AG09309 (cell line): ENCODE data around the gene RTN4R.
"Not testable (repeated sequence)": the region's sequence is repeated elsewhere in the genome, so short reads cannot be mapped to it uniquely, and the experiment has no call there.

Source experiments
- DNase-seq: peaks from one replicate; pipeline ENCODE4 v3.0.0-alpha.2; 2010; ENCODE audit warnings: low read depth
- H3K4me3 ChIP-seq: 2 replicates; pipeline ENCODE4 v1.5.1; 2011; ENCODE audit warnings: mild to moderate bottlenecking, low read depth, low read length, moderate library complexity; ENCODE audit not compliant: control insufficient read depth
- TF ChIP-seq, protein P1 (sequence below): IDR thresholded peaks from 2 replicates; pipeline ENCODE4 v1.5.1; 2011; ENCODE audit warnings: mild to moderate bottlenecking, low read depth, low read length, inconsistent platforms; ENCODE audit not compliant: insufficient read depth, control insufficient read depth; ENCODE audit errors: missing control alignments

The RTN4R gene

DNA sequence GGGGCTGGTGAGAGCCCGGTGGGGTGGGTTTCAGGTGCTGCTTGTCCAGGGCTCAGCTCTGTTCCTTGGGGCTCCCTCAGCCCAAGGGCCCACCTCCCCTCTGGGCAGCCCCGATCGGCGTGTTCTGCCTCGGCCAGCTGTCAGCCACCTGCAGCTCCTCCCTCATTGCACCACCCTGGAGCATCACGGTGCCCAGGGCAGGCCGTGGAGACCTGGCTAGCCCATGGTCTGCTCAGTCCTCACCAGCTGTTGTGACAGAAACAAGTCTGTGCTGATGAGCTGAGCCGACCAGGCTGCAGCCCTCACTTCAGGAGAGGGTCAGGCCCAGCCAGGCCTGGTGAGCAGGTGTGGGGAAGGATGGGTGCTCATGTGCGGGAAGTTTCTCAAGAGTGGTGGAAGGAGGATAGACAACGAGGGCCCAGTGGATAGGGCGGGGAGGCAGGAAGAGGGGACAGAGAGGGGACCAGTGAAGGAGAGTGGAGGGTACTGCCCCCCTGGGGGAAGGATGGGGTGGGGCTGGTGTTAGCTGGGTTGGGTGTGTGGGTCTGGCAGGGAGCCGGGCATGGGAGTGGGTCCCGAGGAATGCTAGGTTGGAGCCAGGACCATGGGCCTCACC is 16.5 kb upstream of the RTN4R start:
- TF ChIP-seq, protein P1, sequence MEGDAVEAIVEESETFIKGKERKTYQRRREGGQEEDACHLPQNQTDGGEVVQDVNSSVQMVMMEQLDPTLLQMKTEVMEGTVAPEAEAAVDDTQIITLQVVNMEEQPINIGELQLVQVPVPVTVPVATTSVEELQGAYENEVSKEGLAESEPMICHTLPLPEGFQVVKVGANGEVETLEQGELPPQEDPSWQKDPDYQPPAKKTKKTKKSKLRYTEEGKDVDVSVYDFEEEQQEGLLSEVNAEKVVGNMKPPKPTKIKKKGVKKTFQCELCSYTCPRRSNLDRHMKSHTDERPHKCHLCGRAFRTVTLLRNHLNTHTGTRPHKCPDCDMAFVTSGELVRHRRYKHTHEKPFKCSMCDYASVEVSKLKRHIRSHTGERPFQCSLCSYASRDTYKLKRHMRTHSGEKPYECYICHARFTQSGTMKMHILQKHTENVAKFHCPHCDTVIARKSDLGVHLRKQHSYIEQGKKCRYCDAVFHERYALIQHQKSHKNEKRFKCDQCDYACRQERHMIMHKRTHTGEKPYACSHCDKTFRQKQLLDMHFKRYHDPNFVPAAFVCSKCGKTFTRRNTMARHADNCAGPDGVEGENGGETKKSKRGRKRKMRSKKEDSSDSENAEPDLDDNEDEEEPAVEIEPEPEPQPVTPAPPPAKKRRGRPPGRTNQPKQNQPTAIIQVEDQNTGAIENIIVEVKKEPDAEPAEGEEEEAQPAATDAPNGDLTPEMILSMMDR = no peak
- DNase-seq = no peak

GRCh38 chr22:20283674-20284066 is 15.6 kb upstream of the RTN4R start:
- no peak overlapping the region for H3K4me3 ChIP-seq
- TF ChIP-seq, protein P1 = no peak
- no peak for DNase-seq

More for the DNA sequence above, 16.5 kb upstream of the RTN4R start:
- H3K4me3 ChIP-seq = no peak overlapping the region

- H3K4me3 ChIP-seq = no peak overlapping the region
- no peak for DNase-seq
- TF ChIP-seq, protein P1 = no peak
These were observed 15.0 kb upstream of the RTN4R start for GRCh38 chr22:20282901-20283673.

DNA sequence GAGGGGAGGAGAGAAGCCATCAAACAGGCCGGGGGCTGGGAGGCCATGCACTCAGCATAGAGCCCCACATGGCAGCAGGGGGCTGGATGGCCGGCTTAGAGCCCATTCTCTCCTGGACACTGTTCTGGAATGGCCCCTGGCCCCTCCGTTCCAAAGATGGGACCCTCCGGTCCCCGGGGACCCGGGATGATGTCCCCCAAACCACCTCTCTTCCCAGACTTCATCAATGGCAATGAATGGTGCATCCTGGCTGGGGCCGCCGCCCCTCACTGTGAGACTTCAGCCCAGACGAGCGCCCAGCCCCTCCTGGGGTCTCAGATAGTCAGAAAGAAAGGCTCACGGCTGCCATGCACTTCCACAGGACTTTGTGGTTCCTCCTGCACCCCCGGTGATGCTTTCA is 13.8 kb upstream of the RTN4R start:
- TF ChIP-seq, protein P1 = no peak
- no peak overlapping the region for H3K4me3 ChIP-seq
- DNase-seq = no peak

DNA sequence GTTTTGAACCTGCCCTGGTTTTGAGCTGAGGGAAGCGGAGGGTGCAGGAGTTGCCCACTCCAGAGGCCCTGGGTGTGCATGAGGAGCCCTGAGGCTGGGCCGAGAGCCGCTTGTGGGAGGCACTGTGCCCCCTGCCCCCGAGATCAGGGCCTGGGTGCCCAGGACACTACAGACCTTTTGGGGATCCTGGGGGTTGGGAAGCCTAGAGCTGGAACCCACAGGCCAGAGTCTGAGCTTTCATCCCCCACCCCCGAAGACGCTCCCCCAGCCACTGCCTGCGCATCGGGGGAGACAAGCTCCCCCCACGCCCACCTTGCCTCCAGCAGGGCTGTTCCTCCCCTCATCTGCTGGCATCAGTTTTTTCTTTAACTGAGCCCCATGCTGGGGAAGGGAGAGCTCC is 13.4 kb upstream of the RTN4R start:
- H3K4me3 ChIP-seq, DNase-seq: not testable (repeated sequence)

DNA sequence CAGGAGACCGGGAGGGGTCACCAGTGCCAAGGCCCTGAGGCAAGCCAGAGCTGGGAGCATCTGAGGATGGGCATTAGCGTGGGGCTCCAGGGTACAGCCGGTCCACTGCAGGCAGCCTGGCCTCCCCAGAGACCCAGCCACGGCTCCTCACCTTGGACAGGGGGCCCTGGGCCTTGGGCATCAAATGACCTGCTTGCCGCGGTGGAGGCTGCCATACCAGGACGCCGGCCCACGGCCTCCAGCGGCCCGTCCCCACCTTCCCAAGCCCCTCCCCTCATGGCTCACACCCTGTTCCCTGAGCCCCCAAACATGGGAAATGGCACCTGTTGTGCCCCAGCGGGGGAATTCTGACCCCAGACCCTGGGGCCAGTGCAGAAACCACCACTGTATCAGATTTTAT is 12.7 kb upstream of the RTN4R start:
- TF ChIP-seq, protein P1 = no peak

DNA sequence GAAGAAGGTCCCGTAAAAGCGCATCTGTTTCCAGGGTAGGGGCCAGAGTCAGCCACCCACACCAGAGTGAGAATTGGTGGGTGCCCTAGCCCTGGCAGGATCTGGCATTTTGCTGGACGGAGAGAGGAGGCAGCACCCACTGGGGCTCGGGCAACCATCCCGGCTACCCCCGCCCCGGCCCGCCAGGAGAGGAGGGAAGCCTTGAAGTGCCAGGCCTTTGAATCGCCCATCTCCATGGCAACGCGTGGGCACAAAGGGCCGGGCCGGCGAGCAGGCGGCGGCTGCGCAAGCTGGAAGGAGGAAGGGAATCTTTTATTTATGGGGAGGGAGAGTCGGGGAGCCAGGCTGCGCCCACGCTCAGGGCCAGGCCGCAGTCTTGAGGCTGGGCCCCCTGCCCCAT is 12.0 kb upstream of the RTN4R start:
- not testable (repeated sequence) for DNase-seq, H3K4me3 ChIP-seq

More for the DNA sequence above, 12.7 kb upstream of the RTN4R start:
- DNase-seq = no peak
- no peak overlapping the region for H3K4me3 ChIP-seq
